Keratinocyte (primary cell): ENCODE data around the gene CLEC3B. TPM values are rescaled to one million over a fixed set of nuclear protein-coding genes. Genes with fewer than 3 reads are reported as not detected.

ENCODE experiments used
- DNase-seq: peaks from one replicate; pipeline ENCODE4 v3.0.0-alpha.2; 2011; ENCODE audit warnings: low read depth, missing footprints, low spot score
- FAIRE-seq: peaks from 2 replicates; lab custom pipeline; 2011; peaks lifted over from hg19 to GRCh38; lab: Jason Lieb, UNC
- H2AFZ ChIP-seq: 2 replicates; pipeline ENCODE4 v1.6.0; 2012; ENCODE audit warnings: low read length, control low read depth, inconsistent platforms; ENCODE audit not compliant: control insufficient read depth
- H3K27ac ChIP-seq: 2 replicates; pipeline ENCODE4 v1.5.1; 2011; ENCODE audit warnings: low read length; ENCODE audit not compliant: control insufficient read depth, insufficient read depth
- H3K27me3 ChIP-seq: 3 replicates; pipeline ENCODE4 v1.6.0; 2011; ENCODE audit warnings: low read length; ENCODE audit not compliant: control insufficient read depth, insufficient read depth; ENCODE audit errors: extremely low read depth
- H3K36me3 ChIP-seq, 2 experiments: 2 replicates in 1 of 2; 3 replicates in 1 of 2; pipeline ENCODE4 v1.5.1; 2011; ENCODE audit warnings: low read length in 2 of 2, mild to moderate bottlenecking in 1 of 2; ENCODE audit not compliant: control insufficient read depth in 2 of 2, insufficient read depth in 2 of 2; ENCODE audit errors: extremely low read depth in 1 of 2
- H3K4me1 ChIP-seq: 3 replicates; pipeline ENCODE4 v1.5.1; 2011; ENCODE audit warnings: low read length; ENCODE audit not compliant: control insufficient read depth, insufficient read depth; ENCODE audit errors: extremely low read depth
- H3K4me2 ChIP-seq: 3 replicates; pipeline ENCODE4 v1.6.0; 2011; ENCODE audit warnings: low read depth, low read length; ENCODE audit not compliant: control insufficient read depth, insufficient read depth; ENCODE audit errors: extremely low read depth
- H3K4me3 ChIP-seq, 3 experiments: fragments of 200-600 bp in 1 of 3; sonication (generic) in 1 of 3; 2 replicates in 2 of 3; 3 replicates in 1 of 3; pipeline ENCODE4 v1.5.1; 2011 to 2016; ENCODE audit warnings: low read length in 3 of 3, mild to moderate bottlenecking in 3 of 3, control low read depth in 2 of 3, inconsistent platforms in 1 of 3, low read depth in 1 of 3, mixed read lengths in 1 of 3, mixed run types in 1 of 3, moderate library complexity in 1 of 3; ENCODE audit not compliant: control insufficient read depth in 2 of 3, insufficient read depth in 2 of 3; ENCODE audit errors: extremely low read depth in 1 of 3
- H3K79me2 ChIP-seq: 2 replicates; pipeline ENCODE4 v1.6.0; 2012; ENCODE audit warnings: low read length; ENCODE audit not compliant: control insufficient read depth, insufficient read depth
- H3K9ac ChIP-seq: 3 replicates; pipeline ENCODE4 v1.6.0; 2011; ENCODE audit warnings: low read length; ENCODE audit not compliant: control insufficient read depth, insufficient read depth; ENCODE audit errors: extremely low read depth
- H3K9me1 ChIP-seq: 3 replicates; pipeline ENCODE4 v1.6.0; 2011; ENCODE audit warnings: low read length; ENCODE audit not compliant: control insufficient read depth, insufficient read depth; ENCODE audit errors: extremely low read depth
- H3K9me3 ChIP-seq: 2 replicates; pipeline ENCODE4 v1.5.1; 2012; ENCODE audit warnings: low read depth, low read length; ENCODE audit not compliant: control insufficient read depth
- H4K20me1 ChIP-seq: 3 replicates; pipeline ENCODE4 v1.6.0; 2011; ENCODE audit warnings: low read length; ENCODE audit not compliant: control insufficient read depth, insufficient read depth; ENCODE audit errors: extremely low read depth
- CTCF ChIP-seq, 3 experiments: IDR thresholded peaks in 1 of 3; conservative IDR thresholded peaks in 1 of 3; optimal IDR thresholded peaks in 1 of 3; 2 replicates in 2 of 3; 3 replicates in 1 of 3; pipeline versions ENCODE3 to v1.5.1; 2011; ENCODE audit warnings: low read length in 3 of 3, mild to moderate bottlenecking in 3 of 3, moderate library complexity in 2 of 3, control low read depth in 1 of 3, inconsistent platforms in 1 of 3; ENCODE audit not compliant: insufficient read depth in 2 of 3; ENCODE audit errors: extremely low read depth in 1 of 3
- EZH2 ChIP-seq: IDR thresholded peaks from one replicate; pipeline ENCODE4 v1.6.1; 2012; ENCODE audit warnings: inconsistent platforms, mild to moderate bottlenecking, low read length, moderate library complexity
- dilution Hi-C: fragments of 300-500 bp; cut with MboI; formaldehyde crosslinking; loops from one replicate; pipeline ENCODE4 v1.7.0; 2020; ENCODE audit warnings: low sequenced_read_pairs; ENCODE audit not compliant: extremely low pct_ligation_motif_present
- polyA plus RNA-seq, 5 experiments: library from polyadenylated mRNA; depleted of rRNA in 3 of 5; stranded (reverse) in 3 of 5; stranded (forward) in 1 of 5; unstranded in 1 of 5; fragments of >200 nt; gene quantifications; 1 replicate in 1 of 5; 2 replicates in 3 of 5; 3 replicates in 1 of 5; pipeline versions ENCODE4 v1.2.1 to v1.2.3, GENCODE V29; 2011 to 2012; ENCODE audit warnings: missing spikeins in 2 of 5, low read depth in 1 of 5, low replicate concordance in 1 of 5

The CLEC3B gene
- polyA plus RNA-seq, 1 donor (not counting 4 experiments of a cell fraction or from before 2014, with no cell fraction given): not detected

GRCh38 chr3:45009868-45010267, 16.2 kb upstream of the CLEC3B start:
- H3K79me2 ChIP-seq: no peaks in the 10 kb centered on the region
- no peak overlapping the region for H3K4me3 ChIP-seq
- dilution Hi-C loops: no loop called here
- H3K36me3 ChIP-seq: peaks cover 16 to 32% of the 10 kb centered on the region in 2 experiments
- H3K9me3 ChIP-seq: no peaks in the 10 kb centered on the region
- no peak for TF ChIP-seq EZH2
- no peak for TF ChIP-seq CTCF (optimal IDR thresholded peaks at IDR 0.05 in 1 of 3, IDR thresholded peaks at IDR 0.05 in 1 of 3, conservative IDR thresholded peaks at IDR 0.05 in 1 of 3; ENCODE audit: extremely low read depth in 1 of 3, insufficient read depth in 2 of 3, low read length in 3 of 3)
- H3K9me1 ChIP-seq: no peaks in the 10 kb centered on the region
- no peak for FAIRE-seq
- no peak overlapping the region for H3K27ac ChIP-seq
- no peak overlapping the region for H3K9ac ChIP-seq
- no peak overlapping the region for H2AFZ ChIP-seq
- no peaks in the 10 kb centered on the region for H4K20me1 ChIP-seq
- no peak for DNase-seq
- no peak overlapping the region for H3K4me2 ChIP-seq
- H3K27me3 ChIP-seq: no peaks in the 10 kb centered on the region
- H3K4me1 ChIP-seq: peaks cover 35% of the 10 kb centered on the region

GRCh38 chr3:45010811-45011333, 15.2 kb upstream of the CLEC3B start:
- no peak for TF ChIP-seq CTCF (optimal IDR thresholded peaks at IDR 0.05 in 1 of 3, IDR thresholded peaks at IDR 0.05 in 1 of 3, conservative IDR thresholded peaks at IDR 0.05 in 1 of 3; ENCODE audit: extremely low read depth in 1 of 3, insufficient read depth in 2 of 3, low read length in 3 of 3)
- no peak for TF ChIP-seq EZH2
- Histone ChIP-seq H3K4me3 (no peak overlapping the region), H3K9me3 (no peaks in the 10 kb centered on the region), H3K27ac (peak overlapping the region; percentile 51), H3K79me2 (no peaks in the 10 kb centered on the region), H3K36me3 (peaks cover 13 to 24% of the 10 kb centered on the region in 2 experiments), H4K20me1 (no peaks in the 10 kb centered on the region), H3K9me1 (no peaks in the 10 kb centered on the region), H3K9ac (no peak overlapping the region), H3K4me2 (peak overlapping the region; percentile 29), H2AFZ (no peak overlapping the region), H3K27me3 (no peaks in the 10 kb centered on the region), H3K4me1 (peaks cover 35% of the 10 kb centered on the region)
- peak; percentile 78 for FAIRE-seq
- dilution Hi-C loops: no loop called here
- DNase-seq: peak; percentile 88
